ENCODE results near the gene C11orf58. TPM values are rescaled to one million over a fixed set of nuclear protein-coding genes. Genes with fewer than 3 reads are reported as not detected.

C11orf58 gene
- total and polyA plus RNA-seq, 2 experiments from 2014 or later, result 164 to 280 TPM

DNA sequence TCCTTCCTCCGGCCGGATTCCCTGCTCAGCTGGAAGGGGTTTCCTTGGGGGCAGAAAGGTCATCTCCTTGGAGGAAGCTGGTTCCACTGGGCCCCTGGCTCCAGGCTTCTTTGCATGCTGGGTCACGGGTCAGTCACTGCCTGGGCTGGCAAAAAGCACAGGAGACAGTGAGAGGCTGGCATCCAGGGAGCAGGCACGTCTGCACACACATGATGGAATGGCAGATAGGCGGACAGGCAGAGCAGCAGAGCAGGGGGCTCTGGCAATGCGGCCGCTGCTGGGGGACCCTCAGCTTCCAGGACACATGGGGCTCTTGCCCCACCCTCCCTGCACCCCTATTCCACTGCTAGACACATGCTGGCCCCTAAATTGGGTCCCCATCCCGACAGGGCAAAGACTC lies 40.4 kb downstream of the C11orf58 start (continued):
- TF ChIP-seq ZNF462 (CRISPR knock-in tag; IDR thresholded peaks at IDR 0.05) (no peak), ZNF331 (CRISPR knock-in tag; IDR thresholded peaks at IDR 0.05; ENCODE audit: low read depth) (no peak), ZNF114 (CRISPR knock-in tag; IDR thresholded peaks at IDR 0.05) (no peak), CREB1 (CRISPR knock-in tag; IDR thresholded peaks at IDR 0.05; ENCODE audit: low read depth) (no peak), JUNB (IDR thresholded peaks at IDR 0.05; ENCODE audit: unreplicated experiment) (no peak), EZH2phosphoT487 (IDR thresholded peaks at IDR 0.05; ENCODE audit: unreplicated experiment) (no peak)

- Histone ChIP-seq H3K27ac (ENCODE audit: low read depth) (no peak overlapping the region), H3K36me3 (ENCODE audit: insufficient read depth) (no peaks in the 10 kb centered on the region), H2AFZ (no peak overlapping the region), H3K4me3 (no peak overlapping the region), H3K4me2 (no peak overlapping the region), H3K79me2 (replicated peaks; ENCODE audit: insufficient read depth) (no peaks in the 10 kb centered on the region), H3F3A (replicated peaks; ENCODE audit: low read depth) (no peaks in the 10 kb centered on the region), H3K9me2 (ENCODE audit: insufficient read depth) (no peaks in the 10 kb centered on the region), H3K4me1 (ENCODE audit: insufficient read depth) (peaks cover 4% of the 10 kb centered on the region; the same call in 1 of the 2 replicates), H4K20me1 (replicated peaks; ENCODE audit: insufficient read depth) (no peaks in the 10 kb centered on the region), H3K27me3 (ENCODE audit: insufficient read depth) (no peaks in the 10 kb centered on the region)
- no peaks in the 10 kb centered on the region for H3K9me3 Mint-ChIP-seq
- DNase-seq (ENCODE audit: low spot score) (peak; percentile 37), ATAC-seq (peak; percentile 76)
- H3K36me3 Mint-ChIP-seq (ENCODE audit: low read depth), result peaks cover 3% of the 10 kb centered on the region; the same call in 2 of the 3 replicates
- peaks cover 9% of the 10 kb centered on the region for H3K27me3 Mint-ChIP-seq (ENCODE audit: insufficient read depth, low read depth, poor library complexity)
- no peak overlapping the region for H3K27ac Mint-ChIP-seq
- peaks cover 31% of the 10 kb centered on the region for H3K4me1 Mint-ChIP-seq
- H3K4me3 Mint-ChIP-seq, result no peak overlapping the region
- TF ChIP-seq NANOG (IDR thresholded peaks at IDR 0.05; ENCODE audit: borderline replicate concordance), result no peak
- TF ChIP-seq POLR2AphosphoS5 (IDR thresholded peaks at IDR 0.05; ENCODE audit: low read depth), result no peak
- no peak for TF ChIP-seq EZH2phosphoT487 (IDR thresholded peaks at IDR 0.05; ENCODE audit: unreplicated experiment)
- TF ChIP-seq CREB1 (CRISPR knock-in tag; IDR thresholded peaks at IDR 0.05; ENCODE audit: low read depth), result no peak
- no peak for TF ChIP-seq REST (IDR thresholded peaks at IDR 0.05; ENCODE audit: unreplicated experiment)
- no peak for TF ChIP-seq CTCF (conservative IDR thresholded peaks at IDR 0.05; ENCODE audit: low read depth in 2 of 2)
- TF ChIP-seq ZNF331 (CRISPR knock-in tag; IDR thresholded peaks at IDR 0.05; ENCODE audit: low read depth), result no peak
- TF ChIP-seq, protein P1, sequence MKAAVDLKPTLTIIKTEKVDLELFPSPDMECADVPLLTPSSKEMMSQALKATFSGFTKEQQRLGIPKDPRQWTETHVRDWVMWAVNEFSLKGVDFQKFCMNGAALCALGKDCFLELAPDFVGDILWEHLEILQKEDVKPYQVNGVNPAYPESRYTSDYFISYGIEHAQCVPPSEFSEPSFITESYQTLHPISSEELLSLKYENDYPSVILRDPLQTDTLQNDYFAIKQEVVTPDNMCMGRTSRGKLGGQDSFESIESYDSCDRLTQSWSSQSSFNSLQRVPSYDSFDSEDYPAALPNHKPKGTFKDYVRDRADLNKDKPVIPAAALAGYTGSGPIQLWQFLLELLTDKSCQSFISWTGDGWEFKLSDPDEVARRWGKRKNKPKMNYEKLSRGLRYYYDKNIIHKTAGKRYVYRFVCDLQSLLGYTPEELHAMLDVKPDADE (IDR thresholded peaks at IDR 0.05), result no peak
- no peak for TF ChIP-seq JUNB (IDR thresholded peaks at IDR 0.05; ENCODE audit: unreplicated experiment)
Observed at GRCh38 chr11:16779436-16779835, 41.0 kb downstream of the C11orf58 start.

Measured in GM23338 (cell line).